Psoas muscle (tissue), 8 donors: ENCODE measurements around the gene BRD7. TPM values are rescaled to one million over a fixed set of nuclear protein-coding genes. Genes with fewer than 3 reads are reported as not detected.

ENCODE experiments used
- ATAC-seq, 4 donors: fragments of 200-7000 bp; cut with Tn5 transposase; one replicate each; pipeline ENCODE4 v1.9.1; 2020; ENCODE audit warnings: moderate library complexity in 3 of 4, mild to moderate bottlenecking in 2 of 4
- DNase-seq, 2 donors: peaks; one replicate each; pipeline ENCODE4 v3.0.0-alpha.2; 2020
- H3K27ac ChIP-seq: fragments of 200-600 bp; one replicate; pipeline ENCODE4 v1.8.0; 2022
- H3K27me3 ChIP-seq, 3 donors: fragments of 200-600 bp in 1 of 3; one replicate each; pipeline versions ENCODE4 v1.6.1 to v1.8.0; 2013 to 2022; ENCODE audit warnings: low read length in 2 of 3, mild to moderate bottlenecking in 2 of 3, moderate library complexity in 1 of 3; ENCODE audit not compliant: insufficient read depth in 3 of 3
- H3K36me3 ChIP-seq, 2 donors: fragments of 200-600 bp in 1 of 2; one replicate each; pipeline versions ENCODE4 v1.6.1 to v1.8.0; 2013 to 2022; ENCODE audit warnings: low read depth in 1 of 2, mild to moderate bottlenecking in 1 of 2, moderate library complexity in 1 of 2; ENCODE audit not compliant: insufficient read depth in 1 of 2
- H3K4me1 ChIP-seq: fragments of 200-600 bp; one replicate; pipeline ENCODE4 v1.8.0; 2022
- H3K4me3 ChIP-seq: fragments of 200-600 bp; one replicate; pipeline ENCODE4 v1.8.0; 2022; ENCODE audit warnings: mild to moderate bottlenecking
- H3K9me3 ChIP-seq: fragments of 200-600 bp; one replicate; pipeline ENCODE4 v1.8.0; 2022
- whole genome bisulfite sequencing, 3 donors: extraction: QIAGEN DNeasy Blood & Tissue Kit; methylation state at CpG; one replicate each; pipeline versions ENCODE4 v1.1.6 to v1.1.7; 2013; 5-methylcytosine and 5-hydroxymethylcytosine counted together
- intact Hi-C, 2 donors: fragments of 100-400 bp; cut with DNase I; formaldehyde crosslinking; loops; one replicate each; pipeline versions ENCODE4 v1.11.0 to v1.14.2; 2022
- polyA plus RNA-seq, 3 donors: library from polyadenylated mRNA; stranded (reverse); fragments of 200-250 nt; gene quantifications; one replicate each; pipeline ENCODE4 v1.2.3, GENCODE V29; 2013
- total RNA-seq, 4 donors: library from RNA; stranded (reverse); fragmentation: NEBNext Ultra II Directional in 2 of 4; extraction: Animal tissue kit (Norgen Biotek cat#: 25700) in 2 of 4; gene quantifications; one replicate each; pipeline versions ENCODE4 v1.2.1 to v1.2.4, GENCODE V29; 2021 to 2023
- TF ChIP-seq, protein P1 (sequence below): fragments of 200-600 bp; IDR thresholded peaks from one replicate; pipeline ENCODE4 v1.8.0; 2022; ENCODE audit warnings: antibody characterized with exemption
- donor health status: healthy with polysubstance abuse.
- donor health status: DM: no; HTN: no; CAD: no; lungs with moderate emphysema.
- donor health status: Bipolar disorder and iron deficiency.
- donor health status: healthy.
- donor health status: DM: yes; HTN: yes; CAD: no.
- donor health status: DM: no; HTN: no; CAD: no.
- donor health status: DM: no; HTN: no; CAD: no.
- donor health status: DM: yes; HTN: yes; CAD: no.

The BRD7 gene
- total and polyA plus RNA-seq, 7 donors, result 32.4 to 77.1 (median 49.1) TPM

DNA sequence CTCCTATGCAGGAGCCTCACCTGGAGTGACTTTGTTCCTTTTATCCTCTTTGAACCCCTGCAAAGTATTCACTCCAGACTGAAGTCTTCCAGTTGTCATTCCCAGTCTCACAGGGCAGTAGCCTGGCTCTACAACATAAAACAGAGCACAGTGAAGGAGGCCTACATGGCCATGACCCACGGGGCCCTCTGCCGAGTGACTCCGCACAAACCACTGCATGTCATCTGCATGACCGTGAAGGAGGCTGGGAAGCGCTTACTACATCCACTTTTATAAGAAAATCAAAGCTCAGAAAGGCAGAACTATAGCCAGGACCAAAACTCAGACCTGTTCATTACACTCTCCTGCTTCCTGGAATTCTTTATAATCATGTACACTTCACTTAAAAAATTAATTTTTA, 42.5 kb downstream of the BRD7 start:
- DNase-seq, result peak in 1 of 2 donors; percentile 14
- Histone ChIP-seq H3K36me3 (peaks cover 7 to 82% of the 10 kb centered on the region in 2 donors), H3K4me3 (no peak overlapping the region), H3K4me1 (peaks cover under 1% of the 10 kb centered on the region), H3K27ac (no peak overlapping the region), H3K9me3 (no peaks in the 10 kb centered on the region), H3K27me3 (no peaks in the 10 kb centered on the region)
- WGBS, 3 donors, result 67 to 88% (median 74%) methylated on average over 5 of the region's 5 CpGs
- TF ChIP-seq, protein P1, sequence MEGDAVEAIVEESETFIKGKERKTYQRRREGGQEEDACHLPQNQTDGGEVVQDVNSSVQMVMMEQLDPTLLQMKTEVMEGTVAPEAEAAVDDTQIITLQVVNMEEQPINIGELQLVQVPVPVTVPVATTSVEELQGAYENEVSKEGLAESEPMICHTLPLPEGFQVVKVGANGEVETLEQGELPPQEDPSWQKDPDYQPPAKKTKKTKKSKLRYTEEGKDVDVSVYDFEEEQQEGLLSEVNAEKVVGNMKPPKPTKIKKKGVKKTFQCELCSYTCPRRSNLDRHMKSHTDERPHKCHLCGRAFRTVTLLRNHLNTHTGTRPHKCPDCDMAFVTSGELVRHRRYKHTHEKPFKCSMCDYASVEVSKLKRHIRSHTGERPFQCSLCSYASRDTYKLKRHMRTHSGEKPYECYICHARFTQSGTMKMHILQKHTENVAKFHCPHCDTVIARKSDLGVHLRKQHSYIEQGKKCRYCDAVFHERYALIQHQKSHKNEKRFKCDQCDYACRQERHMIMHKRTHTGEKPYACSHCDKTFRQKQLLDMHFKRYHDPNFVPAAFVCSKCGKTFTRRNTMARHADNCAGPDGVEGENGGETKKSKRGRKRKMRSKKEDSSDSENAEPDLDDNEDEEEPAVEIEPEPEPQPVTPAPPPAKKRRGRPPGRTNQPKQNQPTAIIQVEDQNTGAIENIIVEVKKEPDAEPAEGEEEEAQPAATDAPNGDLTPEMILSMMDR, result no peak
- no peak for ATAC-seq
- intact Hi-C loops, result loop anchor here in 1 of 2 donors (10.0 kb wide), 1 partner anchor 111 kb away; no protein-coding TSS in a partner anchor

DNA sequence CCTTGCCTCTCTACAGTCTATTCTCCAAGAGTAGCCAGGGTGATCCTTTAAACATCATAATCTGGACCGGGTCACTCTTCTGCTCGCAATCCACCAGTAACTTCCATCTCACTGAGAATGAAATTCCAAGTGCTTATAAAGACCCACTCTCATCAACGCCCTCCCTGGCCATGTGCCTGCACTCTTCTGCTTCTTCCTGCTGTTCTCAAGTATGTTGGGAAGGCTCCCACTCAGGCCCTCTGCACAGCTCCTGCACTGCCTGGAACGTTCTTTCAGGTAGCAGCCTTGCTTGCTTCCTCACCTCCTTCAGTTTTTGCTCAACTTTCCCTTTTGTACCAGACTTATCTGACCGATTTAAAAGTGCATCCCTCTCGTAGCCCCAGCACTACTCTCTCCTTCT, 44.4 kb downstream of the BRD7 start:
- WGBS, 3 donors, result 85 to 89% (median 88%) methylated on average over 6 of the region's 6 CpGs
- H3K9me3 ChIP-seq, result no peaks in the 10 kb centered on the region
- TF ChIP-seq, protein P1, result no peak
- no peak overlapping the region for H3K27ac ChIP-seq
- peaks cover 17 to 96% of the 10 kb centered on the region in 2 donors for H3K36me3 ChIP-seq
- intact Hi-C loops, result loop anchor here in 1 of 2 donors (10.0 kb wide), 1 partner anchor 110 kb away; no protein-coding TSS in a partner anchor
- H3K4me1 ChIP-seq, result no peaks in the 10 kb centered on the region
- H3K4me3 ChIP-seq, result no peak overlapping the region
- no peaks in the 10 kb centered on the region for H3K27me3 ChIP-seq
- no peak for ATAC-seq
- DNase-seq, result no peak

DNA sequence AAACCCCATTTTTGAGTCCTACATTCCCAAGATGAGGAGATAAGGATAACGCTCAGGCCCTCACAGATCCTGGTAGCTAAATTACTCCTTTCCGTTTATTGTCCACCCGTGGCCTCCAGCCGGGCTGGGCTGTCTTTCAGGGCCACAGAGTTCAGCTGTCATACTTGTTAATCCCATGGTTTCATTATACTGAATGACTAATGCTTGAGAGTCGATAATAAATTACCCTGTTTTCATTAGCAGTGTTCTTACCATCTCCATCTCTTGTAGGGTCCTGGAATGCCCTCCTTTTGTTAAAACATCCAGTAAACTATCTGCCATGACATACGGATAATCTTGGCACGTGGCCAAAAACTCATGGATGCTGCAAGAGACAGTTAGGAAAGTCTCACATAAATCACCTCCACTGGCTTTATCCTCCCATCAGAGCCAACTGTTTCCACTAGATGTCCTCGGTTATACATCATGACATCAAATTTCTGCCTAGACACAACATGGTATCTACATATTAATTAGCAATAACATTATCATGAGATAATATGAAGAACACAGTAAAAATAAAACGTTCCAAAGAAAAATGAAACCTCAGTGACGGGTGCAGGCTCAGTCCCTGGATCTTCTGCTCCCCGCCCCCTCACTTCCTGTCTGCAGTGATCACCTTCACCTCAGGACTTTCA, 45.3 kb downstream of the BRD7 start:
- H3K27me3 ChIP-seq, result no peaks in the 10 kb centered on the region
- no peaks in the 10 kb centered on the region for H3K4me1 ChIP-seq
- no peak overlapping the region for H3K27ac ChIP-seq
- peaks cover 22 to 96% of the 10 kb centered on the region in 2 donors for H3K36me3 ChIP-seq
- WGBS, 3 donors, result 41 to 54% (median 44%) methylated on average over 11 of the region's 11 CpGs
- H3K4me3 ChIP-seq, result no peak overlapping the region
- no peaks in the 10 kb centered on the region for H3K9me3 ChIP-seq
- intact Hi-C loops, result loop anchor here in 1 of 2 donors (10.0 kb wide), 1 partner anchor 109 kb away; no protein-coding TSS in a partner anchor
- DNase-seq (no peak), ATAC-seq (peak in 3 of 4 donors; percentile 57 to 84 (median 81))
- TF ChIP-seq, protein P1, result no peak

DNA sequence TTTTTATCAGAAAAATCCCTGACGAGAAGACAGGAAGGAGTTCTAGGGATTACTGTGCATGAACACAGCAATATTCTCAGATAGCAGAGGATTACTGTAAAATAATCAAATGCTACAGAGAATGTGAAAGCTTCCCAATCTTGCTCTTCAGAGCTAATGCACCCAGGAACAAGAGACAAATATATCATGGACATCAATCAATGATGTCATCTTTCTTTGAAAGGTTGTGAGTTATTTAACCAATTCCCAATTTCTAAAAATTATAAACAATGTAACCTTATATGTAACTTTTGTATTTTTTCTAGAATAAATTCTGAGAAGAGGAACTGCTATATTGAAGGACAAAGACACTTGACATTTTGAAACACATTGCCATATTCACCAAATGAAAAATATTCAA, 46.5 kb downstream of the BRD7 start:
- ATAC-seq (no peak), DNase-seq (no peak)
- intact Hi-C loops, result loop anchor here in 1 of 2 donors (10.0 kb wide), 1 partner anchor 108 kb away; no protein-coding TSS in a partner anchor
- Histone ChIP-seq H3K9me3 (no peaks in the 10 kb centered on the region), H3K4me3 (no peak overlapping the region), H3K36me3 (peaks cover 22 to 98% of the 10 kb centered on the region in 2 donors), H3K27me3 (no peaks in the 10 kb centered on the region), H3K4me1 (no peaks in the 10 kb centered on the region), H3K27ac (no peak overlapping the region)
- 89 to 94% (median 94%) methylated on average over 1 of the region's 1 CpG for WGBS, 3 donors
- TF ChIP-seq, protein P1, result no peak
